GM19043 (cell line): ENCODE data around the gene MACROH2A2.
"Not testable (repeated sequence)": the region's sequence is repeated elsewhere in the genome, so short reads cannot be mapped to it uniquely, and the experiment has no call there.

Source experiments
- ATAC-seq: cut with Tn5 transposase; IDR thresholded peaks from one replicate; pipeline ENCODE4 v1.9.1; 2021; ENCODE audit warnings: low read depth; ENCODE audit not compliant: unreplicated experiment

MACROH2A2 gene

DNA sequence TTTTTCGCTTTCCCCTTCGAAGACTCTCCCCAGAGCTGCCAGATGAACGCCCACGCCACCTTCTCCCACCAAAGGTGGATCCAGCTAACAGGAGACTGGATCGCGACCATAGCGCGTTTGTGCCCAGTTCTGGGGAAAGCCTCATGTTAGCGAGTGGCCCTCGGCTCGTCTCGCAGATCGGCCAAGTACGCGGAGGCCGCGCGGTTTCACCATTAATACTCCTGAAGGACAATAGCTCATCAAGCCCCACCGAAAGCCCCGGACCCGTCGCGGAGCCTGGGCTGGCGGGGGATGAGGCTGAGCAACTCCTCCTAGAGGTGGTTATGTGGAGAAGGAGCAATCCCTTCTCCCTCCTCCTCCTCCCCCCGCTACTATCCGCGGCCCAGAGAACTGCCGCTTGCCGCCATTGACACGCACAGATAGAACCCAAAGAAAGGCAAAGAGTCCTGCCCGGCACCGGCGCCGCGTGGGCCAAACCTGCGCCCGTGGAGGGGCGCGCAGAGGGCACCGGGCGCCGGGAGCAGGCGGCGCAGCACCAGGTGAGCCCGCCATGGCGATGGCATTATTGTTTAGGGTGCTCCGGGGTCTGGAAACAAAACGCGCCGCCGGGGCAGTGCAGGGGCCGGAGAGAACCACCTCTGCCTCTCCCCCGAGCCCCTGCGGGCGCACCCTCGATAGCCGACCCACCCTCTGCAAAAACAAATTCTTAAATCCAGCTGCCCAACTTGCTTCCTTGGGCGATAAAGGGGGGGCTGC lies at the start of gene MACROH2A2:
MACROH2A2 (plus strand) TSS at position 385 of the 756 bp plus-strand sequence. CDS start 22,813 bp downstream, outside the sequence.
- ATAC-seq: no peak

DNA sequence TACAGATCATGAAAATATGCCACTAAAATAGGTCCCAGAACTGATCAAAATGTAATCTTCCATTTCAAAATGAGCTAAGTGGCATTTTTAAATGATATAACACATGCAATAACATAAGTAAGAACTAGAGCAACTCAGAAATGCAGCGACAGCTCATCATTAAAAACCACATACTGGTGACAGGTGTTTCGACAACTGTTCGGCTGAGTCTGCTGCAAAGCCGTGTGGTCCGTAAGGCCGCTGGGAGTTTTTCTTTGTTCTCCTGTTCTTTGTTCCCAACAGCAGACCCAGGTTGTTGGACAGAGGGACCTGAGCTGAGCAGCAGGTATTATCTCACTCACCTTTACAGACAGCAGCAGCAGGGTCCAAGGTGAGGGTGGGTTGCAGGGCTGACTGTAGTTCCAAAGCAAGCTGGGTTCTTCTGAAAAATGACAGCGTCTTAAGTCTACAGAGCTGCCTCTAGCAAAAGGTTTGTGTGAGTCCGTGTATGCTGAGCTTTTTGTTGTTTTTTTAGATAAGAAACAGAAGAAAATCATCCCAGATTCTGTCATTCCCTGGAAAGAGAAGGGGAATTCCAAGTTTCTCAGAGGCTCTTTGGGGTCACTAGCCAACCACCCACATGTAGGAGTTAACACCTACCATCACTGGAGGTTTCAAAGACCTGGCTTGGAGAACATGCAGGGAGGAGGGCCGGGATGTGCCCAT lies 45.4 kb upstream of the MACROH2A2 start:
- no peak for ATAC-seq

DNA sequence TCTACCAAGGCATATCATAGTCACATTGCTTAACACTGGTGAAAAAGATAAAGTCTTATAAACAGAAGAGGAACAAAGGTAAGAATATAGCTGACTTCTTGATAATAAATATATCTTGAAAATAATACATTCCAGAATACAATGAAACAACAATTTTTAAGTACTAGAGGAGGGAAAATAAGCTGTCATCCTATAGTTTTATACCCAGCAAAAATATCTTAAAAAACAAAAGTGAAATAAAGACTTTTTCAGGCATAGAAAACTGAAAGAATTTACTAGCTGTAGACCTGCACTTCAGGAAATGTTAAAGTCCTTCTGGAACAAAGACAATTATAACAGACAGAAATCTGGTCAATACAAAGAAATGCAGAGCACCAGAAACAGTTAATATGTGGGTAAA lies 21.4 kb upstream of the MACROH2A2 start:
- no peak for ATAC-seq

DNA sequence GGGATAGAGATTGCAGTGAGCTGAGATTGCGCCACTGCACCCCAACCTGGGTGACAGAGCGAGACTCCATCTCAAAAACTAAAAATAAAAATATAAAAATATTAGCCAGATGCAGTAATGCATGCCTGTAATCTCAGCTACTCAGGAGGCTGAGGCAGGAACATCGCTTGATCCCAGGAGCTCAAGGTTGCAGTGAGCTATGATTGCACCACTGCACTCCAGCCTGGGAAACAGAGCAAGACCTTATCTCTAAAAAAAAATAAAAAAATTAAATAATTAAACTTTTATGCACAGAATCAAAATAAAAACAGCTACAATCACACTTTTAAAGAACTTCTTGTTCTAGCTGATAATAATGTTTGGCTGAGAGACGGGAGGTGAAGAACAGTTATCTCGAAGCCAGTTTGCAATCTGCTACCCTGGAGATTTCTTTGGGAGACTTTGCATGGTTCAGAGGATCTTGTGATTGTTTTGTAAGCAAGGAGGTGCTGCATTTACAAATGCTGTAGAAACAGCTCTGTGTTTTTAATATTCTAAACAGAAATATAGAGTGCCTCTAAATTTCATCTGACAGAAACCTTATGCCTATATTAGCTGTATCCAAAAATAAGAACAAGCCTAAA lies 19.9 kb upstream of the MACROH2A2 start:
- ATAC-seq: no peak

DNA sequence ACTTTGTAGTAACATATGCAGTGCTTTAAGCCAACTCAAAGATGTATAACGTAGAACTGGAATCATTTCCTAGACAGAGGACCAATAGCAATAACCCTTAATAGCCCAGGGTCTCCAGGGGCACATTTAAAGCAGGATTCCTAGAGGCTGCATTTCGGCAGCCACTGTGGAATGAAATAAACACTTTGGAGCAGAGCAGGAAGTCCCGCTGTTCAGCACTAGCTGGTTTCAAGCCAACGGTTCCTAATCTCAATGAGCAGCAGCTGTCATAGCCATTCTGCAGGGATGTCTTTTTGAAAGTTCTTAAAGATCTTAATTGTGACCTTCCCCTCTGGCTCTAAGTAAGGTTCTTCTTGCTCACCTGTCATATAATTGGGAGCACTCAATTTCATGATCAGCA lies 18.4 kb upstream of the MACROH2A2 start:
- no peak for ATAC-seq

DNA sequence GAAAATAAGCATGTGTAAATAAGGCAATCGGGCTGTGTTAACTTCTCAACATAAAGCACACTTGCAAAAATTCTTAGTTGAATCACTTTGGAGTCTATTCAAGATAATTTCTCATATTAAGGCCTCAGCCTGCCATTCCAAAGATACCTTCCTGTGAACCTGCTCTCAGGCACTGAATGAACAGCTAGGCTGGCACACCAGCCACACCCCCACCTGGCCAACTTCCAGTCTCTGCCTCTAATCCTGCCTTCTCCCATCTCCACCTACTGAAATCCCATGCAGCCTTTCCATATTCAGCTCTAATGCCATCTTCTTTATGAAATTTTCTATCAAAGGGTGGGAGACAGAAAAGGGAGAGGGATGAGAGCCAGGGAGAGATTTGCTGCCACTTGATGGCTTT lies 17.1 kb upstream of the MACROH2A2 start:
- no peak for ATAC-seq

DNA sequence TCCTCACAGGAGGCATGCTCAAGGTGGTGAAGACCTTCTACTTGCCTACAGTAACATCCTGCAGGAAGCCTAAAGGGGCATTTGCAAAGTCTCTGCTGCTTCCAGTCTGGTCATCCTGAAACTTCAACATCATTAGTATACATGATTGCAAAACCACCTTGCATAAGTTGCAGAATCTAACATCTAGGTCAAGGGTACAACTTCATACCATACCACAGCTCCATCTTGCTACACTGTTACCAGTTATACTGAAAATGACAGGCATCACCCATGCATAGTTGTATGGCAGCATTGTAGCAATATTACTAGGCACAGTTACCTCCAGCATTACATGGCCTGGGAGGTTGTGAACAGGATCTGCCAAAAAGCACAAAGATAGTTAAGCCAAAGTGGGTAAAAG lies 13.7 kb upstream of the MACROH2A2 start:
- ATAC-seq: no peak

DNA sequence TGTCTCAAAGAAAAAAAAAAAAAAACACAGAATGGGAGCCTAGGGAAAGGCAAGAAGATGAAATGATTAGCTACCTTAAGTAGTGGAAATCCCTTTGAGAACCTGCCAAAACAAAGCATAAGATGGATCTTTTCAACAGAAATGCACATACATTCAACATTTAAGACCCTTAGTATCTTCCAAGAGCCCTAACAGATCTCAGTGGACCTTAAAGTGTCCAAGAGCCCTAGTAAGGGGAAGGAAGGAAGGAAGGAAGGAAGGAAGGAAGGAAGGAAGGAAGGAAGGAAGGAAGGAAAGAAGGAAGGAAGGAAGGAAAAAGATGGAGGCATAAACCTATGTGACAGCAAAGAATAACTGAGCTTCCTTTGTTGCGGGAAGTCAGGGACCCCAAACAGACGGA lies 11.6 kb upstream of the MACROH2A2 start:
- no peak for ATAC-seq

DNA sequence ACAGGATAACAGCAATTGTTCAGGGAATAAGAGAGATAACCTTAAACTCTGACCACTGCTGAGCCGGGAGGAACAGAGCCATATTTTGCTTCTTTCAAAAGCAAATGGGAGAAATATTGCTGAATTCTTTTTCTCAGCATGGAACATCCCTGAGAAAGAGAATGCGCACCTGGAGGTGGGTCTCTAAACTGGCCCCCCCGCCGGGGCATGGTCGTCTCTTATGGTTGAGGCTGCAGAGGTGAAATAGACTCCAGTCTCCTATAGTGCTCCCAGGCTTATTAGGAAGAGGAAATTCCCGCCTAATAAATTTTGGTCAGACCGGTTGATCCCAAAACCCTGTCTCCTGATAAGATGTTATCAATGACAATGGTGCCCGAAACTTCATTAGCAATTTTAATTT lies 10.9 kb upstream of the MACROH2A2 start:
- not testable (repeated sequence) for ATAC-seq

DNA sequence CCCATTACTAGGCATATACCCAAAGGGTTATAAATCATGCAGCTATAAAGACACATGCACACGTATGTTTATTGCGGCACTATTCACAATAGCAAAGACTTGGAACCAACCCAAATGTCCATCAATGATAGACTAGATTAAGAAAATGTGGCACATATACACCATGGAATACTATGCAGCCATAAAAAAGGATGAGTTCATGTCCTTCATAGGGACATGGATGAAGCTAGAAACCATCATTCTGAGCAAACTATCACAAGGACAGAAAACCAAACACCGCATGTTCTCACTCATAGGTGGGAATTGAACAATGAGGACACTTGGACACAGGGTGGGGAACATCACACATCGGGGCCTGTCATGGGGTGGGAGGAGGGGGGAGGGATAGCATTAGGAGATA lies 5.6 kb upstream of the MACROH2A2 start:
- ATAC-seq: not testable (repeated sequence)

DNA sequence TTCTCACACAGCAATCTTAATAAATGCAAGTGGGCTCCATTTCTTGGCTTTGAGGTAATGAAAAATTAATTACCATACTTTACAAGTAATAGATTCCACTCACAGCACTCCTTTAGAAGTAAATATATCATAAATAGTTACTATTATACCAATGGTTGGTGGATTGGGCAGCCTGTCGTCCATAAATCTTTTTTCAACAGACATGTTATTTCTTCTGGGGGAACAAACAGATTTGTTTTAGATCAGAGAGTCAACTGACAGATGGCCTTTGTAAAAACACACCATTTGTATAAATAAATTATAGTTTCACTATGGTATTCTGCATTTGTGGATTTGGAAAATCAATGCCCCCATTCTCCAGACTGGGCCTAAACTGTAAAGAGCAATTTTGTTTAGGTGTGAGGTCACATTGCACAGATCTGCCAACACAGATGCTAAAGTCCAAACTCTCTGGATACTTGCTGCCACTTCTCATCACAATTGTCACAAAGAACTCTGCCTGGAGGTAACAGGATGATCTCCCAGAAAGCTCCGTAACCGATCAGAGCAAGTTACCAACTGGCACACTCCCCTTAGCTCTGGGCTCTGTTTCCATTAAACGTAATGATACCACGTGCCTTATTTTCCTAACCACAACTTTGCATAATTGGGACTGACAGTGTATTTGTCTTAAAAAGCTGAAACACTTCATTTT lies 4.5 kb upstream of the MACROH2A2 start:
- ATAC-seq: no peak

DNA sequence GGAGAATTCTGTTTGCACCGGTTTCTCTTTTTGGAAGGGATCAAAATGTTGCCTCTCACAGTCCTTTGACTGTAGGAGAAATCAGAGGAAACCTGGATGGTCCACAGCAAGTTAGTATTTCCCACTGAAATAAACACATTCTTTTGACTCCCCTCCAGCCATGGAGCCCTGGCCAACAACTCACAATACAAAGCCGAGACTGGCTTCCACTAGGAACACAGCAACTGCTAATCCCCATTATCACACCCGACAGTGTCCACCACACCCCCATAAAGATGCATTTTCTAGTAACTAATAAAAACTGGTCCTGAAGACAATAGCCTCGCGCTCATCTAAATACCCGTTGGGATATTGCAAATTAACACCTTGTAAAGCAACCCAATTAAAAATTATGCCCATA lies 798 bp upstream of the MACROH2A2 start:
- no peak for ATAC-seq

DNA sequence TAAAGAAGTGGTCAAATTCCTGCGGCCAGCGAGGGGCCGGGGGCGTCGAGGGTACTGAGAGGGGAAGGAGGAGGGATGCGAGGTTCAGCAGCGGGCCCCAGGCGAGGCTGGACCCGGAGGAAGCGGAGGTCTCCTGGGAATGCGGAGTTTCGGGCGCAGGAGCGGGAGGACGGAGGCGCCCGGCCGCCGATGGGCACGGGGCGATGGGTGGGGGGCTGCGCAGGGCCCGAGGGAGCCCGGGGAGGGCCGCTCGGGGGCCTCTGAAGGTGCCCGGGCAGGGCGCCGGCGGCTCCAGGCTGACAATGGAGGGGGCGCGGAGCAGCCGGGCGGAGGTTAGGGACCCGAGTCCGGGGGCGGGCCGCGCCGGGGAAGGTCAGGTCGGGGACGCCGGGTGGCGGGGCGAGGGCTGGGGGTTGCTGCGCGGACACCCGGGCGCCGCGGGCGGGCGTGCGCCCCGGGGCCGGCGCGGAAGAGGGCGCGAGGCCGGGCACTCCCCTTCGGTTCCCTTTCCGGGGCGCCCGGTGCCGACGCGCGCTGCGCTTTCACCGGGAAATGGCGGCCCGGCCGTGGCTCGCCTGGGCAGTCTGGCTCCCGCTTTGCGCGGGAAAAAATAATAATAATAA lies 683 bp downstream of the MACROH2A2 start:
- no peak for ATAC-seq

DNA sequence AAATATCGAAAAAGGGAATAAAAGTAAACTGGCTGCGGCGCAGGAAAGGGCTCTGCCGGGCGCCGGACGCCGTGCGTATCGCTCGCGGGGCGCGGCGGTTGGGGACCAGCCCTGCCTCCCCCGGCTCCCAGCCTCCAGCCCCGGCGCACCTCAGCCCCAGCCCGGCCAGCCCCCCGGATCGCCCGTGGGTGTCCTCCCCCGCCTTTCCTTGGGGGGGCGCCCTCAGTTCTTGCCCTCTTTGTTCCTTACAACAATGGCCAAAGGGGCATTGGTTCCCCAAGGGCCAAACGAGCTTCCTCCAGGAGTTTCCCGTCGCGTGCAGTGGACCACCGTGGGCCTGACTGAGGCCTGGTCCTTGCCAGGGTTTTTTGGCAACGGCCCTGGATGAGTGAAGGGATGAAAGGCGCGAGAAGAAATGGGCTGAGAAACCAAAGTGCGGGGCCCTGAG lies 1.2 kb downstream of the MACROH2A2 start:
- ATAC-seq: no peak

DNA sequence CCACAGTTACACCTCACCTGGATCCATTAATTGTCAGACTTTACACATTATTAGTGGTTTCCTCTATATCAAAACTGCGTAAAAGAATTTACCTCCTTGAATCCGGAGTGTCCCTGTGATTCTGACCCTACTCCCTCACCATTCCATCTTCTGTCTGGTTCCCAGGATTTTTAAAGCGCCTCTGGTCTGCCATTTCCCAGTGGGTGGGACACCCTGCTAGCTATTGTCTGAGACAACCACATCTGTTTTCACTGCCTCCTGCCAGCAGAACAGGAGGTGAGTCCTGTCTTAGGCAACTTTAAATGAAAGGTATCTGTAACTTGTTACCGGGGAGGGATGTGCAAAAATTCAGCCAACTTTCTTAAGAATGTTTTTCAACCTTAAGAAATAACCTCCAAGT lies 2.3 kb downstream of the MACROH2A2 start:
- ATAC-seq: no peak

DNA sequence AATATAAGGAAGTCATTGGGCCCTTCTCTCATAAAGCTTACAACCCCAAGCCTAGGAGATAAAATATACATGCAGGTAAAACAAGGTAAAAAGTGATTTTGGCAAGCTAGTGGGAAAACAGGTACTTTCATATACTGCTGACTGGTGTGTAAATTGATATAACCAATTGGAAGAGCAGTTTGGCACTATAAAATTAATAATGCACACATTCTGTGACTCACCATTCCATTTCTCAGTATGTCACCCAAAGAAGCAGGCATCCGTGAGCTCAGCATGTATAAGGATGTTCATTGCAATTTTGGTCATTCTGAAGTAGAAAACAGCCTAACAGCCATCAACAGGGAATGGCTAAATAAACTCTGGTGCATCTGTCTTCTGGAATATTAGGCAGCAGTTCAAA lies 2.9 kb downstream of the MACROH2A2 start:
- ATAC-seq: no peak

DNA sequence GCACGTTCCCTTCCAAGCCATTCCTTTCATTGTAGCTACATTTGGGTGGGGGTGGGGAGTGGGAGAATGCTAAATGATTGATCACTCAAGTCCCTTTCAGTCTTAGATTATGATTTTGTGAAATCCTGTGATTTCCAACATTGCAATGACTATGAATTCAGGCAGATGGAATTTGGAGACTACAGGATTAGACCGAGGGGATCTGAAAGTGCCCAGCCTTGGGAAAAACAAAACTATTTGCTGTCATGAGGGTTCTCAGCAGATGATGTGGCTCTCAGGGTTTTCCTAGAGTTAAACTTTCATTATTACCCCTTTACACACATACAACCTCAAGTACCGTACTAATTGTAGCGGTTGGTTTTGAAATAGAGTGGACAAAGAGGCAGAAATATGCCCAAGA lies 4.7 kb downstream of the MACROH2A2 start:
- ATAC-seq: no peak

DNA sequence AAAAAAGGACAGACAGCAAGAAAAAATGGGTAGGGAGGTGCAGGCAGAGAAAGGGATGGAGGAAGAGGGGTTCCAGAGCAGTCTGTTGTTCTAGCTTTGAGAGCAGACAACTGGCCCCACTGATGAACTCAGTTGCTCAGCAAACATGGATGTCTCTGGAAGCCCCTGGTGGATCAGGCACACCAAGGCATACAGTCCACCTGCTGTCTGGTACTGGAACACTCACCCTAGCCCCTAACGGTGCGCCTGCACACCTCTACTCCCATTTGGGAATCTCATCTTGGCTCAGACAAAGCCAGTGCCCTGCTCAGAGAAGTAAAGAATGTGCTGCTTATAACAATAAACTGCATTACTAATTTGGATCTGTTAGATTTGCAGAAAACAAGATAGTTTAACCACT lies 7.7 kb downstream of the MACROH2A2 start:
- ATAC-seq: no peak

DNA sequence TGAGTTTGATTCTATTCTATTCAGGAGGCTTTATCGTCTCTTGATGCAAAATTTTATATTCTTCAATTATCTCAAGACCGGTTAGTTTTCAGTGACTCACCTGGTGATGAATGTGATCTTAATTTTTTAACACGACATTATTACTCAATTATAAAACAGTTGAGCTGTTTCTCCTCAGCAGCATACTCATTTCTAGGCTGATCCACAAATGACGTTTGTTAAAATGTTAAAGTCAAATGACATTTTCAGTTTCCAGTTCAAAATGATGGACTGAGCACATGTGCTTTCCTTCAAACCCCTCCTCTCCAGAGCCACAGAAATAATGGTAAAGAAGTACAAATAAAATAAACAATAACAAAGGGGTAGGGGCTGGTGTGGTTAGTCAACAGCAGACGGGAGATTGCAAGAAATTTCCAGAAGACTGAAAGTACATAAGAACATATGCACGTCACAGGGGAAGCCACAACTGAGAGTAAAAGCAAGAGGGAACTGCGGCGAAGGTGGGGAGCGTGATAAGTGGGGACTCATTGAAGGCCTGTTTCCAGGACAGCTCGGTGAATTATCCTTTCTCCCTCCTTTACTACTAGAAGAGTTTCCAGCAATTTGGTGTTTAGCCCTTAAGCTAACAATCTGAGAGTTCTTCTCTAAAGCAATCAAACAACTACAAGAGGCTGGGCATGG lies 10.9 kb downstream of the MACROH2A2 start:
- no peak for ATAC-seq

DNA sequence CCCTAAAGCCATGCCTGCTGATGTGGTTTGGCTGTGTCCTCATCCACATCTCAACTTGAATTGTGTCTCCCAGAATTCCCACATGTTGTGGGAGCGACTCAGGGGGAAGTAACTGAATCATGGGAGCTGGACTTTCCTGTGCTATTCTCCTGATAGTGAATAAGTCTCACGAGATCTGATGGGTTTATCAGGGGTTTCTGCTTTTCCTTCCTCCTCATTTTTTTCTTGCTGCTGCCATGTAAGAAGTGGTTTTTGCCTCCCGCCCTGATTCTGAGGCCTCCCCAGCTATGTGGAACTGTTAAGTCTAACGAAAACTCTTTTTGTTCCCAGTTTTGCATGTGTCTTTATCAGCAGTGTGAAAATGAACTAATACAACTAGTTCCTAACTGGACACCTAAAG lies 11.8 kb downstream of the MACROH2A2 start:
- ATAC-seq: no peak
